HEK293T (cell line): ENCODE results near the gene ACOXL.

Experiments used
- CTCF ChIA-PET: fragments of 350-600 bp; formaldehyde crosslinking; extraction: SDS; loops from one replicate; lab custom pipeline; 2021; ENCODE audit warnings: antibody characterized with exemption, inconsistent platforms; lab: Yijun Ruan, JAX
- POLR2A ChIA-PET: fragments of 350-600 bp; formaldehyde crosslinking; extraction: SDS; loops from one replicate; lab custom pipeline; 2020; ENCODE audit warnings: antibody characterized with exemption, inconsistent platforms; lab: Yijun Ruan, JAX
- DNase-seq: peaks from one replicate; pipeline ENCODE4 v3.0.0; 2012; ENCODE audit warnings: mixed read lengths; ENCODE audit errors: extremely low spot score
- ARNT ChIP-seq: fragments of 450-650 bp; IDR thresholded peaks from 2 replicates; pipeline ENCODE4 v1.6.1; 2017; ENCODE audit warnings: mild to moderate bottlenecking
- BHLHE40 ChIP-seq: fragments of 450-650 bp; IDR thresholded peaks from 2 replicates; pipeline ENCODE4 v1.6.1; 2016; ENCODE audit warnings: mild to moderate bottlenecking, moderate library complexity, borderline replicate concordance
- CTBP1 ChIP-seq: fragments of 450-650 bp; IDR thresholded peaks from 2 replicates; pipeline ENCODE4 v1.6.1; 2016; ENCODE audit warnings: borderline replicate concordance
- ELF4 ChIP-seq: fragments of 450-650 bp; IDR thresholded peaks from 2 replicates; pipeline ENCODE4 v1.6.1; 2017; ENCODE audit warnings: antibody characterized with exemption
- FOXA1 ChIP-seq: fragments of 450-650 bp; IDR thresholded peaks from 2 replicates; pipeline ENCODE4 v1.6.1; 2016; ENCODE audit warnings: mild to moderate bottlenecking
- FOXK2 ChIP-seq: fragments of 450-650 bp; IDR thresholded peaks from 2 replicates; pipeline ENCODE4 v1.6.1; 2016; ENCODE audit warnings: mild to moderate bottlenecking
- FOXM1 ChIP-seq: fragments of 450-650 bp; IDR thresholded peaks from 2 replicates; pipeline ENCODE4 v1.6.1; 2017; ENCODE audit warnings: mild to moderate bottlenecking, borderline replicate concordance
- HDGF ChIP-seq: fragments of 450-650 bp; IDR thresholded peaks from 2 replicates; pipeline ENCODE4 v1.6.1; 2017; ENCODE audit warnings: antibody characterized with exemption, borderline replicate concordance
- L3MBTL2 ChIP-seq: fragments of 450-650 bp; conservative IDR thresholded peaks from 2 replicates; pipeline ENCODE4 v1.6.1; 2016; ENCODE audit warnings: mild to moderate bottlenecking
- LEF1 ChIP-seq: fragments of 450-650 bp; IDR thresholded peaks from 2 replicates; pipeline ENCODE4 v1.6.1; 2017; ENCODE audit warnings: mild to moderate bottlenecking, borderline replicate concordance
- NFRKB ChIP-seq: fragments of 450-650 bp; IDR thresholded peaks from 2 replicates; pipeline ENCODE4 v1.6.1; 2016; ENCODE audit warnings: mild to moderate bottlenecking, moderate library complexity
- SP1 ChIP-seq: fragments of 450-650 bp; IDR thresholded peaks from 2 replicates; pipeline ENCODE4 v1.6.1; 2017
- SUZ12 ChIP-seq: fragments of 450-650 bp; IDR thresholded peaks from 2 replicates; pipeline ENCODE4 v1.6.1; 2016; ENCODE audit warnings: mild to moderate bottlenecking
- TARDBP ChIP-seq: fragments of 450-650 bp; IDR thresholded peaks from 2 replicates; pipeline ENCODE4 v1.6.1; 2016
- ZNF384 ChIP-seq: fragments of 450-650 bp; IDR thresholded peaks from 2 replicates; pipeline ENCODE4 v1.6.1; 2016
- TF ChIP-seq, protein P1 (sequence below): fragments of 450-650 bp; IDR thresholded peaks from 2 replicates; pipeline ENCODE4 v1.6.1; 2016

Gene ACOXL

GRCh38 chr2:110735366-110735765, 3.0 kb downstream of the ACOXL start:
- DNase-seq: no peak
- ChIA-PET CTCF (no interaction called here), POLR2A (interaction anchor here (0.7 kb wide), 1 partner anchor 20 kb away, joined by 3 read pairs; no protein-coding TSS in a partner anchor)
- no peak for TF ChIP-seq FOXM1
- TF ChIP-seq NFRKB: no peak
- TF ChIP-seq SUZ12: no peak
- TF ChIP-seq CTBP1: no peak
- no peak for TF ChIP-seq FOXA1
- TF ChIP-seq TARDBP: no peak
- no peak for TF ChIP-seq SP1
- TF ChIP-seq BHLHE40: no peak
- TF ChIP-seq LEF1: no peak
- TF ChIP-seq, protein P1, sequence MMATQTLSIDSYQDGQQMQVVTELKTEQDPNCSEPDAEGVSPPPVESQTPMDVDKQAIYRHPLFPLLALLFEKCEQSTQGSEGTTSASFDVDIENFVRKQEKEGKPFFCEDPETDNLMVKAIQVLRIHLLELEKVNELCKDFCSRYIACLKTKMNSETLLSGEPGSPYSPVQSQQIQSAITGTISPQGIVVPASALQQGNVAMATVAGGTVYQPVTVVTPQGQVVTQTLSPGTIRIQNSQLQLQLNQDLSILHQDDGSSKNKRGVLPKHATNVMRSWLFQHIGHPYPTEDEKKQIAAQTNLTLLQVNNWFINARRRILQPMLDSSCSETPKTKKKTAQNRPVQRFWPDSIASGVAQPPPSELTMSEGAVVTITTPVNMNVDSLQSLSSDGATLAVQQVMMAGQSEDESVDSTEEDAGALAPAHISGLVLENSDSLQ: no peak
- TF ChIP-seq ZNF384: no peak
- TF ChIP-seq L3MBTL2: no peak
- no peak for TF ChIP-seq ELF4
- no peak for TF ChIP-seq ARNT

- ChIA-PET CTCF (no interaction called here), POLR2A (no interaction called here)
- no peak for DNase-seq
- no peak for TF ChIP-seq FOXM1
- no peak for TF ChIP-seq ZNF384
- no peak for TF ChIP-seq CTBP1
- TF ChIP-seq LEF1: no peak
- no peak for TF ChIP-seq SUZ12
- no peak for TF ChIP-seq FOXA1
- no peak for TF ChIP-seq SP1
- TF ChIP-seq, protein P1: no peak
- no peak for TF ChIP-seq FOXK2
Measured at GRCh38 chr2:110737783-110738182, 5.4 kb downstream of the ACOXL start.

GRCh38 chr2:110740747-110741349, 8.5 kb downstream of the ACOXL start:
- ChIA-PET POLR2A (no interaction called here), CTCF (no interaction called here)
- no peak for DNase-seq
- no peak for TF ChIP-seq CTBP1
- TF ChIP-seq FOXA1: no peak
- TF ChIP-seq, protein P1: no peak
- no peak for TF ChIP-seq L3MBTL2
- TF ChIP-seq ZNF384: no peak
- TF ChIP-seq FOXK2: no peak
- no peak for TF ChIP-seq HDGF
- no peak for TF ChIP-seq LEF1
- TF ChIP-seq ARNT: no peak
- no peak for TF ChIP-seq FOXM1
- no peak for TF ChIP-seq SUZ12

- no peak for DNase-seq
- TF ChIP-seq ZNF384 (no peak), ARNT (no peak), FOXM1 (no peak), TARDBP (no peak), FOXA1 (no peak), FOXK2 (no peak), CTBP1 (no peak), L3MBTL2 (no peak), NFRKB (no peak), HDGF (no peak), ELF4 (no peak), SUZ12 (no peak), SP1 (no peak), LEF1 (no peak), BHLHE40 (no peak)
- TF ChIP-seq, protein P1: no peak
- ChIA-PET CTCF (no interaction called here), POLR2A (no interaction called here)
Measured at GRCh38 chr2:110741491-110741980, 9.2 kb downstream of the ACOXL start.

DNA sequence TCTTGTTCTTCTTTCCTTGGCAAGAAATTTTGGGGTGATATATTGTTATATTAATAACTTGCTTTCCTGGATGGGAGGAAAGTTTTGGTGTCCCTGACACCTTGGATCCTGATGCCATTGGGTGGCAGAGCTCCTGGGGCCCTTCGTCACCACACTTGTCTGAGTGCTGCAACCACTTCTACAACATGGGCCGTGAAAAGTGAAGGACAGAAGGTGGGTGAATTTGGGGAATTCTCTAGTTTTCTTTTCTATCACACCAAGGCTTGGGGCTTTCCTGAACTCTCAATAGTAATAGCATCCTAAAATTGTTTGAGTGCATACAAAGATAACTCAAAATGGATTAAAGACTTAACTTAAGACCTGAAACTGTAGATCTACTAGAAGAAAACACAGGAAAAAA, 10.0 kb downstream of the ACOXL start:
- POLR2A ChIA-PET: no interaction called here
- no peak for DNase-seq
- TF ChIP-seq FOXA1: no peak
- TF ChIP-seq TARDBP: no peak
- TF ChIP-seq, protein P1: no peak
- no peak for TF ChIP-seq SUZ12
- no peak for TF ChIP-seq HDGF
- TF ChIP-seq FOXM1: no peak
- TF ChIP-seq ARNT: no peak
- no peak for TF ChIP-seq ZNF384
- TF ChIP-seq L3MBTL2: no peak
- no peak for TF ChIP-seq SP1
- CTCF ChIA-PET: no interaction called here
